GM18498 (cell line): ENCODE measurements around the gene EIF5AL1.
A peak's percentile ranks its signal among the peaks of the same experiment; 100 is the strongest.
"Not testable (repeated sequence)": the region's sequence is repeated elsewhere in the genome, so short reads cannot be mapped to it uniquely, and the experiment has no call there.

Experiments
- ATAC-seq: cut with Tn5 transposase; IDR thresholded peaks from one replicate; pipeline ENCODE4 v1.9.1; 2021; ENCODE audit warnings: mild to moderate bottlenecking, moderate library complexity; ENCODE audit not compliant: unreplicated experiment

Gene EIF5AL1

DNA sequence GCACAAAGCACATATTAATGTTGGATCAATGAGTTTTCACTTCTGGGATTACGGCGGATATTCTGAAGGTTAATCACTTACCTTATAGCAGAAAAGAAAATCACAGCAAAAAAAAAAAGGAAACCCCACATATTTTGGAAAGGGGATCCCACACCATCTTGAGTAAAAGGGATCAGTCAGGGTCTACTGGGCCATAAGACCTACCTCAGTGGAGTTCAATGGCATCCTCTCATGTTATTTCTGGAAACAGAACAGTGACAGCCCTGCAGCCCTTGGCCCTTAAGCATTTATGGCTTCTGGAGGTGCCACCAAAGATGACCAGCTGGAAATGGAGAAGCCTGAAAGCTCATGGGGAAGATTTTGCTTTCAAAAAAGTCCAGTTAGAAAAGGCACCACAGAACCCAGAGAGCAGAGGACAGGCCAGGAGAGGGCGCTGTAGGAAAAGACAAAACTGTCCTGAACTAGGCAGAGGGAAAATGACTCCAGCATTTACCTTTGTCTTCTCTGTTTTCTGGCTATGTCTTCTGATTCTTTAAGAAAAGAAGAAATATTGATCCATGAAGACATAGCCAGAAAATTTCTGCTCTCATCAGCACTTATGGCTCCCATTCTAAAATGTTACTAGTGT lies 2.9 kb upstream of the EIF5AL1 start:
- not testable (repeated sequence) for ATAC-seq

DNA sequence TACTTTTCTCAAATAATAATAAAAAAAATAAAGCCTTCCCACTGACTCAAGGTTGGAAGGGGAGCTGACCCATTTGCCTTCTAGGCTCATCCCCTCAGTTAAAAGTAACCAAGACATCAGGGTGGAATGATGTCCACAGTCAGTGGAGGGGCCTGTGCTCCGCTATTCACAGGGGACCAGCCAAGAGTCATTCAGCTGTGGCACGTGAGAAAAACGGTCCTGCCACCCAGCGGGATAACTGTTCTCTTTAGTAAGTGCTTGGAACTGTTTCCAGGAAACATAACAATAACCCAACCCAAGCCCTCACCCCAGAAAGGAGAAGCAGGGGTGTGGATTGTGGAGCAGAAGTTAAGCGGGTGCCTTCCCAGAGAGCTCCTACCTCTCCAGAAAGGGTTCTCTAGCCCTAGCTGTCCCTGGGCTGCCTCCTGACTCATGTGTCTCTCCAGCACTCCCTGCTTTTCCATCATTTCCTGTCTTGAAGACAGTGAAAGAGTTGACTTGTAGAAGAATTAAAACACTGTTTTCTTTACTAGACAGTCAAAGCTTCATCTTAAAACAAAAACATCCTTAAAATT lies 2.3 kb upstream of the EIF5AL1 start:
- ATAC-seq: not testable (repeated sequence)

DNA sequence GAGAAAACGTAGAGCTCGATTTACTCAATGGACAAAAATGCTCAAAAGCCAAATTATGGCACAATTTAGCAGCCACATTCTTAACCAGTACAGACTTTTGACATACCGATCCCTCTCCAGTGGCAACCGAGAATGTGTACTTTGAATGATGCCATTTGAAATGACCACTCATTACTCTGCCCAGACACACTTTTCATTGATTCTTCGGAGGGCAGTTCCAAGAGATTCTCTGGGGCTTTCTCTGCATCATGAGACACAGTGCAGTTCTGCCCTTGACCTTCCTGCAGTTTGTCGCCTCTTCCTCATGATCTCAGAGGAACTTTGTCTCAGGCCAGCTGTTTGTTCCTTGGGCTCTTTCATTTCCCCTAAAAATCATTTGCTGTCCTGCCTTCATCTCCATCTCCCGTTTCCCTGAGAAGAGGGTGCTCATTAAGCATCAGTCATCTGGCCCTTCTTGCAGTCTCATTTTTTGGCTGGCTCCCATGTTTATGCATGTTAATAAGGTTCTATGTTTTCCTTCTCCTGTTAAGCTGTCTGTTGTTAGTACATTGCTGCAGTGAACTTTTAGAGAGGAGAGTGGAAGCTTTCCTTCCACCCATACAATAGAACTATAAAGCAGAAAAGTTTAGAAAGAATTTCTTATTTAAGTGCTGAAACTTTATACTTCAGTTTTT lies 4.3 kb downstream of the EIF5AL1 start:
- ATAC-seq: not testable (repeated sequence)

DNA sequence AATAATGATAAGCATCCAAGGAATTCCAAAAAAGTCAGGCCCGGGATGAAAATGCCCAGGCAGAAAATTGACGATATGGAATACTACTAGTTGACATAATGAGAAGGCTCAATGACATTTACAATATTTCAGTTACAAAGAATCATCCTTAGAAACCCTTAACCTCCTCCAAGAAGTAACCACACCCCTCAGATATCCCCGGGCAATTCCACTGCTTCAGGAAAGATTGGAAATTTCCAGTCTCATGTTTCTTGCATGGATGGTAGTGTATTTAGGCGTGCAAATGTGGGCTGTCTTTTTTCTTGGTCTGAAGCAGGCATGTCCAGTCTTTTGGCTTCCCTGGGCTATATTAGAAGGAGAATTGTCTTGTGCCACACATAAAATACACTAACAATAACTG lies 5.2 kb downstream of the EIF5AL1 start:
- not testable (repeated sequence) for ATAC-seq

DNA sequence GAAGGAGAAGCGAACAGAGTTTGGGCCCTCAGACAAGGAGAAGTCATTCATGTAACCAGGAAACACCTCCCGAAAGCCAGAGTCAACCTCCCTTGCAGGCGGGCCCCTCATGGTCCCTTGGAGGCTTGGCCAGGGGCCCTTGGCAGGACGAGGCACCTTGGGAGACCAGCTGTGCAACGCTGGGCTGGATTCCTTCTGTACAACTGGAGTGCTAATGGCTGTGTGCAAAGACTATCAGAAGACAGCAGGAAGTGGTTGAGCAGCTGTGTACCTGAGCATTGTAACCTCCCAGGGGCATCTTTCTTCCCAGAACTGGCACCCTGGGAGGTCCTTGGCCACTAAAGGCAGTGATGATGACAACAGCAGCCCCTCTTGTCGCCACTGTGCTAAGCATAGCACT lies 9.4 kb downstream of the EIF5AL1 start:
- ATAC-seq: not testable (repeated sequence)

DNA sequence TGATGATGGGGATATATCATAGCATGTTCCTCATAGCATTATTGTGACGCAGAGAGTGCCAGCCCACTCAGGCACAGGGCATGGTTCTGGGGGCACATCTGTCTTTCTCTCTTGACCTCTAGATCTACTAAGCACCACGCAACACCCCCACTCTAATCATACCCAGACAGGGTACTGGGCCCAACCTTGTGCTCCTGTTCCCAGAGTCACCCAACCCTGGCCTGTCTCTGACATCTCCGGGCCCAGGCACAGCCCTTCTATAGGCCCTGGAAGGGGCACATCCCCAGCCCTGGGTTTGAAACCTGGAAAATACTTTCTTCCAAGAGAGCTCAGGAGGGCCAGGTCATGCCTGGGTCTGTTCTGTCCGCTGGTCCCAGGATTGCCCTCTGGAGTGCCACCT lies 10.1 kb downstream of the EIF5AL1 start:
- not testable (repeated sequence) for ATAC-seq

DNA sequence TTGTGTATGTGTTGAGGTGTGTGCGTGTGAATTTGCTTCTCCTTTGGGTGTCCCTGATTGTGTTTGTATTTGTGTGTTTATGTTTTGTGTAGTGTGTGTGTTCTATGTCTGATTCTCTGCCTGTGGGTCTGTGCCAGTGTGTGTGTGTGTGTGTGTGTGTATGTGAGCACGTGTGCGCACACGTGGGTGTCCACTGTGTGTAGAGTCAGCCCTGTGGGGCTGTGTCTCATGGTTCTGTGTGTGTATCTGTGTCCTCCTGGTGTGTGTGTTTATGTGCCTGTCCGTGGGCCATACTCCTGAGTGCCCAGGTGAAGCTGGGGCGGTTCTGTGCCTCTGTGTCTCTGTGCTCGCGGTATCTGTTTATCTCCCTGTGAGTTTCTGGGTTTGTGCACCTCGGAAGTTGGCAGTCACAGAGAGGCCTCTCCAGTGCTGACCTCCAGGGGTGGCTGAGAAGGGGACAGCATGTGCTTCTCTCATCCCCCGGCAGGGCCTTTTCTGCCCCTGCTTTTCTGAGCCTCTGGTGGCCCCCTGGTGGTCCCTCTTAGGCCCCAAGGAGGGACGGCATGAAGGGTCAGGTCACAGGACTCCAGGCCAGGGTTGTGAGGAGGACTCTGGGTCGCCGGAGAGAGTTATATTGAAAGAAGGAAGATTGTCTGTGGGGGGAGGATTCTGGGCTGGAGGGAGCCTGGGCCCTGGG lies 11.0 kb downstream of the EIF5AL1 start:
- not testable (repeated sequence) for ATAC-seq

DNA sequence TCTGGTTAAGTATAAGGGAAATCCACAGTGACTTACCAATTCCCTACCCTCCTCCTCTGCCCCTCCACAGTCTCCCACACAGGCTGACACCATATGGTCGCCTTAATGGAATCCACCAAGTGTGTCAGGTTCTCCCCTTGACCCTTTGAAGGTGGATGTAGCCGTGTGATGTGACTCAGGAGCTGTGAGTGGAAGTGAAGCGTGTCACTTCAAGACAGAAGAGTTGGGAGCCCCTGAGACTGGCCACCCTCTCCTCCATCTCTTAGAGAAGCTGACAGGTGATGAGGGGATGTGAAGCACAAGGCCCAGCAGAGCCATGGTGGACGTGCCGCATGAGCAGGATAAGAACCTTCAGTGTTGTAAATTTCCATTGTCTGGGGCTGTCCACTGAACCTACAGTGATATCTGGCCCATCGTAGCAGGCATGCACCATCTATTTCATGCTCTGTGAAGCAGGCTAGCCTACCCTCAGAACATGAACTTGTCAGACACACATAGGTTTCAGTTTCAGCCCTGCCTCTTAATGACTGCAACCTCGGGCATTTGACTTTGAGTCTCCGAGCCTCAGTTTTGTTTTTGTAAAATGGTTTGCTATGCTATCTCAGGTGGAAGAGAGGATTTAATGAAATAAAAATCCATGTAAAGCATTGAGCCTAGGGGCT lies 12.8 kb downstream of the EIF5AL1 start:
- peak; percentile 89 for ATAC-seq

DNA sequence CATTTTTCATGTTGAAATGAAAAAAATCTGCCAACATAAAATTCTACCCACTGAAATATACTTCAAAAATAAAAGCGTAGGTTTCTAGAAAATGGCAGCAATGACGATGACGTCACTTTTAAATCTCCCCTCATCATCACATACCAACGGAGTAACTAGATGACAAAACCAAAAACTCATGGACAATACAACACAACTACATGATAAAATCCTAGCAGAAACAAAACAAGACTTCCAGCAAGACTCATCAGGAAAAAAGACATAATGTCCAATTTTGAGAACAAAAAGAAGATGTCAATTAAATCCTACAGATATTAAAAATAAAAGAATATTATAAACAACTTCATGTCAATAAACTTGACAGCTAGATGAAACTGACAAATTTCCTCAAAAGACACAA lies 15.9 kb downstream of the EIF5AL1 start:
- ATAC-seq: not testable (repeated sequence)

DNA sequence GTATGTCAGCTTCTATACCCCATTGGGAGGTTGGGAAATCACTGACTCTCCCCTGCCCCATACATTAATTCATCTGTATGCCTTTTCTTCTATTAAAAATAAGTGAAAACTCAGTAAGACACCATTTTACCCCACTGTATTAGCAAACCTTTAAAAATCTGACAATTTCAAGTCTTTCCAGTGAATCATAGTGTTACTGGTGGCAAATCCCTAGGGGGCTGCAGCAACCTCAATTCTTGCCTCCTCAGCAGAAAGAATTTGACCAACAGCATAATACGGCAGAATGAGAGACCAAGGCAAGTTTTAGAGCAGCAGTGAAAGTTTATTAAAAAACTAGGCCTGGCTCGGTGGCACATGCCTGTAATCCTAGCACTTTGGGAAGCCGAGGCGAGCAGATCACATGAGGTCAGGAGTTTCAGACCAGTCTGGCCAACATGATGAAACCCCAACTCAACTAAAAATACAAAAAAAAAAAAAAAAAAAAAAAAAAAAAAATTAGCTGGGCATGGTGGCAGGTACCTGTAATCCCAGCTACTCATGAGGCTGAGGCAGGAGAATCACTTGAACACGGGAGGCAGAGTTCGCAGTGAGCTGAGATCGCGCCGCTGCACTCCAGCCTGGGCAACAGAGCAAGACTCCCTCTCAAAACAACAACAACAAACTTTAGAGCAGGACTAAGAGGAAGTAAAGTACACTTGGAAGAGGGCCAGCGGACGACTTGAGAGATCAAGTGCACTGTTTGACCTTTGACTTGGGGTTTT lies 21.0 kb downstream of the EIF5AL1 start:
- not testable (repeated sequence) for ATAC-seq

DNA sequence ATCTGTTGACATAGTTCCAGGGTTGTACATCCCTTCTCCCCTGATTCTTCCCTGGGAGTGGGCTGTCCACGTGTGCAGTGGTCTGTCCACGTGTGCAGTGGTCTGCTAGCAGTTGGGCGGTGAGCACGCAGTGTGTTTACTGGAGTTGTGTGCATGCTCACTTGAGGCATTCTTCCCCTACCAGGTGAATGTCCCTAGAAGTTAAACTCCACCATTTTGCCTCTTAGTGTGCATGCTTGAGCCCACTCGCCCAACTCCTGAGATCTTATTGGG lies 21.5 kb downstream of the EIF5AL1 start:
- not testable (repeated sequence) for ATAC-seq

DNA sequence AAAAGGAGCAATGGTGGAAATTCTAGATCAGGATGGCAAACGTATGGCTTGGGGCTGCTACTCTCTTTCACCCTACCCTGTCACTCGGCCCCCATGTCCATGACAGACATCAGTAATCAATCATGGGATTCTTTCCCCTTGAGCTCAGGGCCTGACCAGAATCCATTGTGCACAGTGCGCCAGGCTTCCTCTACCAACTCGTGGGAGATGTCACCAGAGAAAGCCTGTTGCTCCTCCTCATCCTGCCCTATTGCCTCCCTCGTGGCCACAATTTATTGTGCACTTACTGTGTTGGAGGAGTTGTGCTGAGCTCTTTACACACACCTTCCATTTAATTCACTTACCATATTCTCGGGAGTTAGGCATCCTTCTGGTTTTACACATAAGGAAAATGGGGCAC lies 26.0 kb downstream of the EIF5AL1 start:
- not testable (repeated sequence) for ATAC-seq

DNA sequence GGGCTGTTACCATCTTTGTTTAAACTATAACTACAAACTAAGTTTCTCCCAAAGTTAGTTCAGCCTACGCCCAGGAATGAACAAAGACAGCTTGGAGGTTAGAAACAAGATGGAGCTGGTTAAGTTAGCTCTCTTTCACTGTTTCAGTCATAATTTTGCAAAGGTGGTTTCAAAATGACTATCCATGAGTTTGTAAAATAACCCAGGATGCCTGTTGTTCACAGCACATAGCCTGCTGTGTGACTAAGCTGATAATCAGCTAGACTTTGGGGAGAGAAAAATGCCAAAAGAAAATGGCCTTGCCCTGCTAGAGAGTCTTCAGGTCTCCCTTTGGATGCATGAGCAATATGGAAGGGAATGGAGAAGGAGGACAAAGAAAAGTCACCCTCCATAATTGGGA lies 28.6 kb downstream of the EIF5AL1 start:
- peak; percentile 85 for ATAC-seq

DNA sequence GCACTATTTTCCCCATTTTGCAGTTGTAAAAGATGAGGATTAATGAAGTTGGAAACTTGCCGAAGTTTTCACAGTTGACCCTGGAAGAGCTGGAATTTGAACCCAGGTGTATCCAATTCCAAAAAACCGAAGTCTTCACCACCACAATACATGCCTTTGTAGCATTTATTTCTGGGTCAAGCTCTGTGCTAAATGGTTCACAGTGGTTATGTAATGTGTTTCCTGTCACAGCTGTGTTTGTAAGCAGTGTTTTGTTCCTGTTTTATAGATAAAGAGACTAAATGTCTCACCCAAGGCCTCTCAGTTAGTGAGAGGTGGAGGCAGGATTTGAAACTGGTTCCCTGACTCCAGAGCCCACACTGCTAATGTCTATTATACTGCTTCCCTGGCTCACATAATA lies 30.3 kb downstream of the EIF5AL1 start:
- ATAC-seq: no peak

DNA sequence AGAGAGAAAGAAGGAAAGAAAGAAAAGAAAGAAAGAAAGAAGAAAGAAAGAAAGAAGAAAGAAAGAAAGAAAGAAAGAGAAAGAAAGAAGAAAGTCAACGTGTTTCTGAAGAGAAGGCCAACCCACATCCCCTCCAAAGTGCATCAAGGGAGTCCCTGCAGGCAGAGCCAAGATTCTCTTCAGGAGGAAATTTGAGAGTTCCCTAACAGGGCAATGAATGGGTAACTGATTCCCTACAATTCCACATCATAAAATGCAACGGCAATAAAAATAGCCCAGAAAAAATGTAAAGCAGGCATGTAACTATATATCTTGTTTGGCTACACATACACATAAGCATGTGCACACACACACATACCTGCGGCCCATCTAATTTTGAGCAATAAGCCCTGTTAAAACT lies 32.1 kb downstream of the EIF5AL1 start:
- not testable (repeated sequence) for ATAC-seq

DNA sequence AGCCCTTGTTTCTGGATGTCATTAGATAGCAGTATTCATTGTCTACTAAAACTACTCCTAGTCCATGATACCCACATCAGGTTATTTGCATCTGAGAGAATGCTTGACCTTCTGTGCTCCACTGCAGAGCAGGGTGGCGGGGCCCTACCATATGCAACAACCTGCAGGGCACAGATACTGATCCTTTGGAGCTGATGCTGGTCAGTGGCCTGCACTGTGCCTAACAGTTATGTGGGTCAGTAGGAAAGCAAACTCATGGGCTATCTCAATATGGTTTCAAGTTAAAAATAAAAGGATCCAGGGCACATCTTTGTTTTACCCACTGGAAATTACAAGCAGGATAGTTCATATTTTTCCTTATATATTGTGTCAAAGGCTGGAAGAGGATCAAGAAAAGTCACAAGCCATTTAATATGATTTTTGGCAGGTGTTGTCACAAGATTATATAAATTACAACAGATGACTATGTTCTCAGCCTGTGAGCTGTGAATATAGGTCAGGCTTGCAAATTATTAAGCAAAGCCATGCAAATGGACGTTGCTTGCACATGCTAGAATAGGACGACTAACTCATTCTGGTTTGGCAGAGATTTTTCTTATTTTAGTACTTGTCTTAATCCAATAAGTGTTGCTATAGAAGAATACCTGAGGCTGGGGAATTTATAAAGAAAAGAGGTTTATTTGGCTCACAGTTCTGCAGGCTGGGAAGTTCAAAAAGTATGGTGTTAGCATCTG lies 32.8 kb downstream of the EIF5AL1 start:
- not testable (repeated sequence) for ATAC-seq

DNA sequence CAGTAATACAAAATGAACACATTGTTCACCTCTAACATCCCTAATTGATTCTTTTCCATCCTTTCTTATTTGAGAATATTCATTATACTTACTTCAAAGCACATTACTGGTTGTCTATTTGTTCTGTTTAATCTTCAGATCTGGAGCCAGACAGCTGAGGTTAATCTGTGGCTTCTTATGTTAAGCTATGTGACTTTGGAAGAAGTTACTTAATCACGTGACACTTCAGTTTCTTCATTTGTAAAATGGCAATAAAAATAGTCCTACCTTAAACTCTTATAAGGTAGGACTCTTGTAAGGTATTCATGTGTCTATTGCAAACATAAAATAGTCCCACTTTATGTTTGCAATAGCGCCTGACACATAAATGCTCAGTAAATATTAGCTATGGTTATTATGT lies 34.8 kb downstream of the EIF5AL1 start:
- ATAC-seq: not testable (repeated sequence)

DNA sequence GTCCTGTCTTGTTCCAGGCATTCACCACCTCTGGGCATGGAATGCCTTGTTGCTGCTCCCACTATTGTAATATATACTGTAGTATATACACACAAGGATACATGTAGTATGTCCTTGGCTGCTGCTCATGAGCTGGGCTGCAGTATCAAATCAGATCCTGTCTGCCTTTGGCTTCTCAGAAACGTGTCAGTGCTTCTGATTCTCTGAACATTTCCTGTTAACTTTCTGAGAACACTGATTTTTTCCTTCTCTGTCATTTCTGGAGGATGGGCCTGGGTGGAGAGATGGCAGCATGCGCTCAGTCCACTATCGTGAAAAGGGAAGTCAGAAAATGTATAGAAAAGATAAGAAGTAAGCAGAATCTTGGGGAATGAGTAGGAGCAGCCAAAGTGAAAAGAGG lies 35.6 kb downstream of the EIF5AL1 start:
- no peak for ATAC-seq

DNA sequence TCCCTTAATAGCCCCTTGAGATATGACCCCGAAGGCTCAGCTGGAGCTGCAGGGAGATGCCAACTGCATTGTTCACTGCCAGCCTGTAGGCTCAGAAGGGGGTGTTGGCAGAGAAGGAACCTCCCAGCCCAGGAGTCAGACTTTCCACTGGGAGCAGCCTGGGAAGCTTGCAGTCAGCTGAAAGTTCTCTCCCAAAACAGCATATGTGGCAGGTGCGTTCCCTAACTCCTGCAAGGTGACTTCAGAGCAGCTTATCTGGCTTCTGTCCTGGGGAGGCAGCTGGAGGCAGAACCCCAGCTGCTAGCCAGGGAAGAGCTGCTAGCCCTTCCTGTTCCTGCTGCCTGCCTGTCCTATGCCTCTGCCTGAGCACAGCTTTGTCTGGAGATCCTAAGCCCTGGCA lies 39.8 kb downstream of the EIF5AL1 start:
- no peak for ATAC-seq
